ENCODE results near the gene UPP1. TPM values are rescaled to one million over a fixed set of nuclear protein-coding genes. Genes with fewer than 3 reads are reported as not detected.

The UPP1 gene
- total and polyA plus RNA-seq, 10 of the 15 experiments (the other 5 are each of a cell fraction or from before 2014, with no cell fraction given): 0.93 to 7.9 (median 3.8) TPM

GRCh38 chr7:48058990-48059389, 30.1 kb upstream of the UPP1 start (continued):
- TF ChIP-seq TCF3 (IDR thresholded peaks at IDR 0.05; ENCODE audit: borderline replicate concordance, insufficient read depth, low read depth, low read length) (no peak), ZBTB11 (CRISPR knock-in tag; IDR thresholded peaks at IDR 0.05) (no peak), CBFB (IDR thresholded peaks at IDR 0.05; ENCODE audit: low read depth) (no peak), IRF5 (IDR thresholded peaks at IDR 0.05; ENCODE audit: borderline replicate concordance) (no peak), ZBTB4 (CRISPR knock-in tag; IDR thresholded peaks at IDR 0.05) (no peak), POLR2AphosphoS2 (IDR thresholded peaks at IDR 0.05; ENCODE audit: low read depth, low read length) (no peak), ESRRA (IDR thresholded peaks at IDR 0.05; ENCODE audit: low read length) (no peak), ZBTB40 (IDR thresholded peaks at IDR 0.05; ENCODE audit: borderline replicate concordance) (no peak)
